Lower leg skin (tissue), 4 donors: ENCODE results near the gene SLC15A5. TPM values are rescaled to one million over a fixed set of nuclear protein-coding genes. Genes with fewer than 3 reads are reported as not detected.

Source experiments
- DNase-seq, 2 donors: peaks; one replicate each; pipeline ENCODE4 v3.0.0-alpha.2; 2019; ENCODE audit warnings: low spot score in 2 of 2
- H3K4me3 ChIP-seq: fragments of 200-600 bp; sonication (generic); 2 replicates; pipeline ENCODE4 v1.5.1; 2017; ENCODE audit warnings: mild to moderate bottlenecking, low read depth; ENCODE audit not compliant: poor library complexity, severe bottlenecking
- POLR2A ChIP-seq, 2 donors: fragments of 450-650 bp; IDR thresholded peaks; one replicate each; pipeline ENCODE4 v1.6.1; 2016 to 2017; ENCODE audit warnings: antibody characterized with exemption in 2 of 2, mild to moderate bottlenecking in 1 of 2, moderate library complexity in 1 of 2
- whole genome bisulfite sequencing, 2 donors: methylation state at CpG; one replicate each; pipeline ENCODE4 v1.1.5; 2018; 5-methylcytosine and 5-hydroxymethylcytosine counted together
- intact Hi-C: fragments of 100-400 bp; cut with DNase I; formaldehyde crosslinking; loops from one replicate; pipeline ENCODE4 v1.15.0; 2023; ENCODE audit warnings: low total_unique reads
- total RNA-seq, 4 donors: library from RNA; depleted of rRNA; stranded (reverse); fragments of >200 nt; gene quantifications; one replicate each; pipeline ENCODE4 v1.1.0, GENCODE V29; 2016
- TF ChIP-seq, protein P1 (sequence below), 3 donors: fragments of 450-650 bp; IDR thresholded peaks; one replicate each; pipeline ENCODE4 v1.5.1; 2016; ENCODE audit warnings: antibody characterized with exemption in 3 of 3, mild to moderate bottlenecking in 3 of 3, moderate library complexity in 2 of 3

SLC15A5 gene
- total RNA-seq, 4 donors from 2014 or later: not detected

GRCh38 chr12:16243487-16244412 is 33.7 kb downstream of the SLC15A5 start:
- intact Hi-C loops: no loop called here
- TF ChIP-seq, protein P1, sequence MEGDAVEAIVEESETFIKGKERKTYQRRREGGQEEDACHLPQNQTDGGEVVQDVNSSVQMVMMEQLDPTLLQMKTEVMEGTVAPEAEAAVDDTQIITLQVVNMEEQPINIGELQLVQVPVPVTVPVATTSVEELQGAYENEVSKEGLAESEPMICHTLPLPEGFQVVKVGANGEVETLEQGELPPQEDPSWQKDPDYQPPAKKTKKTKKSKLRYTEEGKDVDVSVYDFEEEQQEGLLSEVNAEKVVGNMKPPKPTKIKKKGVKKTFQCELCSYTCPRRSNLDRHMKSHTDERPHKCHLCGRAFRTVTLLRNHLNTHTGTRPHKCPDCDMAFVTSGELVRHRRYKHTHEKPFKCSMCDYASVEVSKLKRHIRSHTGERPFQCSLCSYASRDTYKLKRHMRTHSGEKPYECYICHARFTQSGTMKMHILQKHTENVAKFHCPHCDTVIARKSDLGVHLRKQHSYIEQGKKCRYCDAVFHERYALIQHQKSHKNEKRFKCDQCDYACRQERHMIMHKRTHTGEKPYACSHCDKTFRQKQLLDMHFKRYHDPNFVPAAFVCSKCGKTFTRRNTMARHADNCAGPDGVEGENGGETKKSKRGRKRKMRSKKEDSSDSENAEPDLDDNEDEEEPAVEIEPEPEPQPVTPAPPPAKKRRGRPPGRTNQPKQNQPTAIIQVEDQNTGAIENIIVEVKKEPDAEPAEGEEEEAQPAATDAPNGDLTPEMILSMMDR (IDR thresholded peaks at IDR 0.05): no peak
- no peak for TF ChIP-seq POLR2A (IDR thresholded peaks at IDR 0.05)
- DNase-seq: no peak
- WGBS, 2 donors: 81 to 84% methylated on average over 9 of the region's 9 CpGs
- H3K4me3 ChIP-seq: no peak overlapping the region

GRCh38 chr12:16241346-16241745 is 36.1 kb downstream of the SLC15A5 start:
- TF ChIP-seq, protein P1 (IDR thresholded peaks at IDR 0.05): no peak
- no peak for TF ChIP-seq POLR2A (IDR thresholded peaks at IDR 0.05)
- H3K4me3 ChIP-seq: no peak overlapping the region
- intact Hi-C loops: no loop called here
- WGBS, 2 donors: 79 to 83% methylated on average over 4 of the region's 4 CpGs
- no peak for DNase-seq

- no peak overlapping the region for H3K4me3 ChIP-seq
- 63 to 67% methylated on average over 2 of the region's 2 CpGs for WGBS, 2 donors
- intact Hi-C loops: no loop called here
- peak in 1 of 2 donors; percentile 24 for DNase-seq
- TF ChIP-seq, protein P1 (IDR thresholded peaks at IDR 0.05): no peak
Measured at GRCh38 chr12:16238661-16239060, 38.8 kb downstream of the SLC15A5 start.

DNA sequence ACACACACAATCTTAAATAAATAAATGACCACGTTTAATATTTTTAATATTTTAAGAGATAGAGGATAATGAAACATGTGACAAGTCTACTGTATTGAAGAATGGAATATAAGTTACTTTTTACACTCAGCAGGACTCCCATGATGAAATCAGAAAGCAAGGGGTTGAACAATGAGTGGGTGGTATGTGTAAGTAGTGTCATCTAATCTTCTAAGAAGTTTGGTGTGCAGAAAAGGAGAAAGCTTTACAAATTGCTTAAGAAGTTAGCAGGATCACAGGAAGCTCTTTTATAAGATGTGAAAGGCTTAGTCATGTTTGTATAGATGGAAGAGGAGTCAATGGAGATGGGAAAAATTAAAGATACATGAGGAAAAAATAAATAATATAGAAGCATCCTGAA is 47.8 kb downstream of the SLC15A5 start:
- WGBS, 2 donors: 51 to 57% methylated on average over 1 of the region's 1 CpG
- no peak overlapping the region for H3K4me3 ChIP-seq
- no peak for DNase-seq
- TF ChIP-seq, protein P1 (IDR thresholded peaks at IDR 0.05): no peak
- no peak for TF ChIP-seq POLR2A (IDR thresholded peaks at IDR 0.05)
- intact Hi-C loops: no loop called here

GRCh38 chr12:16228067-16228466 is 49.4 kb downstream of the SLC15A5 start:
- intact Hi-C loops: no loop called here
- DNase-seq: no peak

More at GRCh38 chr12:16228067-16228466, 49.4 kb downstream of the SLC15A5 start:
- 31 to 52% methylated on average over 2 of the region's 2 CpGs for WGBS, 2 donors
- no peak overlapping the region for H3K4me3 ChIP-seq
- TF ChIP-seq POLR2A (IDR thresholded peaks at IDR 0.05): no peak
- TF ChIP-seq, protein P1 (IDR thresholded peaks at IDR 0.05): no peak
